HepG2 (cell line): ENCODE measurements around the gene ABHD12. TPM values are rescaled to one million over a fixed set of nuclear protein-coding genes. Genes with fewer than 3 reads are reported as not detected.
A peak's percentile ranks its signal among the peaks of the same experiment; 100 is the strongest.

ENCODE experiments used
- ATAC-seq: fragments of 200-7000 bp; cut with Tn5 transposase; 3 replicates; pipeline ENCODE4 v1.9.1; 2020; ENCODE audit warnings: mild to moderate bottlenecking, moderate library complexity
- BruUV-seq: library from RNA; stranded (reverse); fragments of 400-500 nt; replicated peaks from 2 replicates; lab custom pipeline; 2021; lab: Mats Ljungman, UMichigan
- CTCF ChIA-PET: fragments of 300-600 bp; formaldehyde crosslinking; extraction: SDS; loops from one replicate; lab custom pipeline; 2021; ENCODE audit warnings: low total read pairs, inconsistent platforms, low intra/inter-chr PET ratio; lab: Yijun Ruan, JAX
- POLR2A ChIA-PET: fragments of 350-600 bp; sonication (Branson Sonifier 250); formaldehyde crosslinking; loops from one replicate; lab custom pipeline; 2020; ENCODE audit warnings: antibody characterized with exemption, inconsistent platforms; lab: Yijun Ruan, JAX
- DNase-seq: peaks from one replicate; pipeline ENCODE4 v3.0.0-alpha.2; 2015; ENCODE audit warnings: low spot score
- FAIRE-seq: peaks from 3 replicates; lab custom pipeline; 2011; peaks lifted over from hg19 to GRCh38; lab: Jason Lieb, UNC
- H2AFZ ChIP-seq: one replicate; pipeline ENCODE4 v1.6.1; 2011; ENCODE audit warnings: low read length, inconsistent platforms
- H3K27ac ChIP-seq: fragments of 300-600 bp; 3 replicates; pipeline ENCODE4 v1.8.0; 2011; ENCODE audit warnings: mixed run types, mild to moderate bottlenecking, mixed read lengths, low read length, inconsistent platforms; ENCODE audit not compliant: insufficient read depth; ENCODE audit errors: extremely low read length
- H3K27me3 ChIP-seq, 2 experiments: fragments of 200-600 bp in 1 of 2; 2 replicates in 1 of 2; 3 replicates in 1 of 2; pipeline versions ENCODE4 v1.6.0 to v1.8.0; 2011; ENCODE audit warnings: low read length in 2 of 2, mild to moderate bottlenecking in 2 of 2, moderate library complexity in 2 of 2, inconsistent platforms in 1 of 2; ENCODE audit not compliant: insufficient read depth in 2 of 2, control insufficient read depth in 1 of 2
- H3K36me3 ChIP-seq, 2 experiments: fragments of 200-600 bp in 1 of 2; replicated peaks in 1 of 2; 2 replicates in 1 of 2; 3 replicates in 1 of 2; pipeline versions ENCODE4 v1.5.1 to v1.8.0; 2011; ENCODE audit warnings: low read length in 2 of 2, inconsistent platforms in 1 of 2; ENCODE audit not compliant: insufficient read depth in 2 of 2, control insufficient read depth in 1 of 2
- H3K4me1 ChIP-seq: 2 replicates; pipeline ENCODE4 v1.5.1; 2012; ENCODE audit warnings: low read length, inconsistent platforms; ENCODE audit not compliant: insufficient read depth
- H3K4me2 ChIP-seq: 2 replicates; pipeline ENCODE4 v1.6.0; 2011; ENCODE audit warnings: low read depth, low read length, inconsistent platforms
- H3K4me3 ChIP-seq, 3 experiments: fragments of 200-600 bp in 1 of 3; sonication (generic), shearing (Covaris generic) in 1 of 3; replicated peaks in 1 of 3; 2 replicates each; pipeline ENCODE4 v1.5.1; 2011 to 2016; ENCODE audit warnings: low read length in 3 of 3, inconsistent platforms in 2 of 3, low read depth in 2 of 3, mild to moderate bottlenecking in 2 of 3, control low read depth in 1 of 3, mixed read lengths in 1 of 3; ENCODE audit not compliant: insufficient read depth in 1 of 3
- H3K79me2 ChIP-seq: one replicate; pipeline ENCODE4 v1.6.1; 2011; ENCODE audit warnings: low read length, inconsistent platforms; ENCODE audit not compliant: insufficient read depth
- H3K9ac ChIP-seq: 2 replicates; pipeline ENCODE4 v1.6.0; 2011; ENCODE audit warnings: mild to moderate bottlenecking, low read depth, low read length, inconsistent platforms; ENCODE audit not compliant: insufficient read depth
- H3K9me3 ChIP-seq: 2 replicates; pipeline ENCODE4 v1.5.1; 2012; ENCODE audit warnings: mild to moderate bottlenecking, low read length
- H4K20me1 ChIP-seq: 2 replicates; pipeline ENCODE4 v1.6.0; 2011; ENCODE audit warnings: inconsistent platforms, mild to moderate bottlenecking, low read length, moderate library complexity; ENCODE audit not compliant: insufficient read depth
- BRCA1 ChIP-seq: sonication (generic); formaldehyde crosslinking; IDR thresholded peaks from 2 replicates; pipeline ENCODE4 v1.4.0; 2020; ENCODE audit warnings: missing genetic modification reagents
- DNMT1 ChIP-seq: sonication (generic); formaldehyde crosslinking; IDR thresholded peaks from 2 replicates; pipeline ENCODE4 v1.5.1; 2020; ENCODE audit warnings: mild to moderate bottlenecking, missing genetic modification reagents
- FOXM1 ChIP-seq: sonication (generic); formaldehyde crosslinking; IDR thresholded peaks from 2 replicates; pipeline ENCODE4 v1.5.0; 2020; ENCODE audit warnings: missing genetic modification reagents
- HIVEP1 ChIP-seq: sonication (generic); formaldehyde crosslinking; IDR thresholded peaks from 2 replicates; pipeline ENCODE4 v1.4.0; 2020; ENCODE audit warnings: mild to moderate bottlenecking, missing genetic modification reagents
- KDM6A ChIP-seq: IDR thresholded peaks from 2 replicates; pipeline ENCODE4 v1.6.1; 2016; ENCODE audit warnings: low read depth
- MATR3 ChIP-seq: sonication (generic); formaldehyde crosslinking; IDR thresholded peaks from 2 replicates; pipeline ENCODE4 v1.4.0; 2020; ENCODE audit warnings: missing genetic modification reagents
- SMARCE1 ChIP-seq: fragments of 450-650 bp; IDR thresholded peaks from 2 replicates; pipeline ENCODE4 v1.6.1; 2017; ENCODE audit warnings: borderline replicate concordance
- SRY ChIP-seq: sonication (generic); formaldehyde crosslinking; IDR thresholded peaks from 2 replicates; pipeline ENCODE4 v1.8.0; 2022; ENCODE audit warnings: mild to moderate bottlenecking, missing genetic modification reagents
- ZNF335 ChIP-seq: sonication (generic); formaldehyde crosslinking; IDR thresholded peaks from 2 replicates; pipeline ENCODE4 v1.4.0; 2020; ENCODE audit warnings: missing genetic modification reagents
- ZNF713 ChIP-seq: sonication (generic); formaldehyde crosslinking; IDR thresholded peaks from 2 replicates; pipeline ENCODE4 v1.4.0; 2020; ENCODE audit warnings: mild to moderate bottlenecking, missing genetic modification reagents
- ZNF720 ChIP-seq: sonication (generic); formaldehyde crosslinking; IDR thresholded peaks from 2 replicates; pipeline ENCODE4 v1.4.0; 2020; ENCODE audit warnings: missing genetic modification reagents
- ZNF883 ChIP-seq: sonication (generic); formaldehyde crosslinking; IDR thresholded peaks from 2 replicates; pipeline ENCODE4 v1.5.1; 2020; ENCODE audit warnings: mild to moderate bottlenecking, missing genetic modification reagents; ENCODE audit errors: not compliant biosample characterization
- WGBS: methylation state at CpG from one replicate; pipeline ENCODE4 v1.1.6; 2017; ENCODE audit warnings: low lambda C conversion rate; 5-methylcytosine and 5-hydroxymethylcytosine counted together
- in situ Hi-C: cut with HindIII; loops from 2 replicates; pipeline ENCODE4 v1.10.0; 2017; ENCODE audit warnings: low pct_unique_long_range_greater_than_20kb; ENCODE audit not compliant: extremely low pct_ligation_motif_present
- intact Hi-C: fragments of 100-400 bp; cut with micrococcal nuclease; formaldehyde crosslinking; loops from one replicate; pipeline ENCODE4 v1.10.0; 2022; ENCODE audit not compliant: unreplicated experiment
- polyA plus RNA-seq, 8 experiments: library from polyadenylated mRNA; depleted of rRNA in 3 of 8; stranded (reverse) in 7 of 8; unstranded in 1 of 8; fragments of >200 nt; fragmentation: Illumina TruSeq in 4 of 8; extraction: Trizol in 4 of 8; gene quantifications; 2 replicates each; pipeline versions ENCODE4 v1.2.1 to v1.2.3, GENCODE V29; 2011 to 2016; ENCODE audit warnings: low read depth in 4 of 8, missing spikeins in 1 of 8, mixed read lengths in 1 of 8; ENCODE audit not compliant: insufficient read depth in 1 of 8
- total RNA-seq, 5 experiments: library from RNA; depleted of rRNA; stranded (reverse); fragments of >200 nt; fragmentation: Illumina TruSeq; extraction: Trizol; gene quantifications; 2 replicates each; pipeline ENCODE4 v1.2.3, GENCODE V29; 2016; ENCODE audit warnings: low read depth in 1 of 5
- TF ChIP-seq, protein P1 (sequence below): sonication (generic); formaldehyde crosslinking; IDR thresholded peaks from 2 replicates; pipeline ENCODE4 v1.5.0; 2020; ENCODE audit warnings: mild to moderate bottlenecking, missing genetic modification reagents, borderline replicate concordance
- TF ChIP-seq, protein P2 (sequence below): sonication (generic); formaldehyde crosslinking; IDR thresholded peaks from 2 replicates; pipeline ENCODE4 v1.4.0; 2020; ENCODE audit warnings: mild to moderate bottlenecking, missing genetic modification reagents
- TF ChIP-seq, protein P3 (sequence below): sonication (generic); formaldehyde crosslinking; IDR thresholded peaks from 2 replicates; pipeline ENCODE4 v1.9.0; 2021; ENCODE audit warnings: missing genetic modification reagents, mild to moderate bottlenecking, borderline replicate concordance

The ABHD12 gene
- total and polyA plus RNA-seq, 2 of the 13 experiments (the other 11 are each of a cell fraction or from before 2014, with no cell fraction given): 23.5 to 72.1 TPM

DNA sequence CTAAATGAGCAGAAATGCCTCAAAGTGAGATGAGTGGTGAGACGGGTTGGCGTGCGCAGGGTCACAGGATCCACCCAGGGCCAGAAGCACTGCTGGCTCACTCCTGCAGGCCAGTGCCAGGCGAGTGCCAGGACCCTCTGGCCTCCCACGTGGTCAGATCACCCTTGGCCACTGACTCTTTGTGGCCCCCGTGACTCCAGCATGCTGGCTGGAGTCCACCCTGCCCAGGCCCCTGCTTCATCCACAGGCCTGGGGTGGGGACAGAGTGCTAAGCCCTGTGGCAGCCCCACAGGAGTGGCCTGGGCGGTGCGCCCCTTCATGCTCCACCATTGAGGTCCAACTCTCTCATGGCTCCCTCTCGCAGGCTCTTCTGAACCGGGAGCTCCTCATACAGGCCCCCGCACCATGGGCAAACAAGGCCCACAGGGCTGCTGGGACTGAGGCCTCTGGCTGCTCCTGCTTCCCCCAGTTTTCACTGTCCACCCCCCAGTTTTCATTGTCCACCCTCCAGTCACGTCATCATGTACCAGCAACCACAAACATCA lies 61.6 kb downstream of the ABHD12 start:
- in situ Hi-C loops: no loop called here
- no peak for FAIRE-seq
- ATAC-seq: peak; percentile 44
- WGBS: 96% methylated on average over 12 of the region's 12 CpGs
- H2AFZ ChIP-seq: no peak overlapping the region
- no peaks in the 10 kb centered on the region for H3K27me3 ChIP-seq
- no peak overlapping the region for H3K4me2 ChIP-seq
- H3K27ac ChIP-seq: no peak overlapping the region
- H3K36me3 ChIP-seq: peaks cover 0 to under 1% of the 10 kb centered on the region in 2 experiments; a peak in 2 of 5 replicates
- peaks cover 4% of the 10 kb centered on the region for H3K79me2 ChIP-seq
- no peak for DNase-seq
- H3K4me1 ChIP-seq: peaks cover 8% of the 10 kb centered on the region
- H3K4me3 ChIP-seq: no peak overlapping the region
- H3K9me3 ChIP-seq: no peaks in the 10 kb centered on the region
- ChIA-PET CTCF (no interaction called here), POLR2A (no interaction called here)
- no TSS peak for BruUV-seq
- no peaks in the 10 kb centered on the region for H4K20me1 ChIP-seq
- intact Hi-C loops: no loop called here
- H3K9ac ChIP-seq: no peak overlapping the region
- TF ChIP-seq ZNF883 (no peak), ZNF720 (CRISPR knock-in tag) (no peak), BRCA1 (CRISPR knock-in tag) (no peak), HIVEP1 (CRISPR knock-in tag) (0 out of 2 replicates have a peak, but pooled peaks have one; percentile 35), SMARCE1 (no peak), FOXM1 (CRISPR knock-in tag) (no peak), KDM6A (CRISPR knock-in tag) (no peak), MATR3 (CRISPR knock-in tag) (no peak), SRY (CRISPR knock-in tag) (no peak), ZNF335 (CRISPR knock-in tag) (no peak), ZNF713 (CRISPR knock-in tag) (no peak), DNMT1 (CRISPR knock-in tag) (0 out of 2 replicates have a peak, but pooled peaks have one; percentile 34)
- TF ChIP-seq, protein P1, sequence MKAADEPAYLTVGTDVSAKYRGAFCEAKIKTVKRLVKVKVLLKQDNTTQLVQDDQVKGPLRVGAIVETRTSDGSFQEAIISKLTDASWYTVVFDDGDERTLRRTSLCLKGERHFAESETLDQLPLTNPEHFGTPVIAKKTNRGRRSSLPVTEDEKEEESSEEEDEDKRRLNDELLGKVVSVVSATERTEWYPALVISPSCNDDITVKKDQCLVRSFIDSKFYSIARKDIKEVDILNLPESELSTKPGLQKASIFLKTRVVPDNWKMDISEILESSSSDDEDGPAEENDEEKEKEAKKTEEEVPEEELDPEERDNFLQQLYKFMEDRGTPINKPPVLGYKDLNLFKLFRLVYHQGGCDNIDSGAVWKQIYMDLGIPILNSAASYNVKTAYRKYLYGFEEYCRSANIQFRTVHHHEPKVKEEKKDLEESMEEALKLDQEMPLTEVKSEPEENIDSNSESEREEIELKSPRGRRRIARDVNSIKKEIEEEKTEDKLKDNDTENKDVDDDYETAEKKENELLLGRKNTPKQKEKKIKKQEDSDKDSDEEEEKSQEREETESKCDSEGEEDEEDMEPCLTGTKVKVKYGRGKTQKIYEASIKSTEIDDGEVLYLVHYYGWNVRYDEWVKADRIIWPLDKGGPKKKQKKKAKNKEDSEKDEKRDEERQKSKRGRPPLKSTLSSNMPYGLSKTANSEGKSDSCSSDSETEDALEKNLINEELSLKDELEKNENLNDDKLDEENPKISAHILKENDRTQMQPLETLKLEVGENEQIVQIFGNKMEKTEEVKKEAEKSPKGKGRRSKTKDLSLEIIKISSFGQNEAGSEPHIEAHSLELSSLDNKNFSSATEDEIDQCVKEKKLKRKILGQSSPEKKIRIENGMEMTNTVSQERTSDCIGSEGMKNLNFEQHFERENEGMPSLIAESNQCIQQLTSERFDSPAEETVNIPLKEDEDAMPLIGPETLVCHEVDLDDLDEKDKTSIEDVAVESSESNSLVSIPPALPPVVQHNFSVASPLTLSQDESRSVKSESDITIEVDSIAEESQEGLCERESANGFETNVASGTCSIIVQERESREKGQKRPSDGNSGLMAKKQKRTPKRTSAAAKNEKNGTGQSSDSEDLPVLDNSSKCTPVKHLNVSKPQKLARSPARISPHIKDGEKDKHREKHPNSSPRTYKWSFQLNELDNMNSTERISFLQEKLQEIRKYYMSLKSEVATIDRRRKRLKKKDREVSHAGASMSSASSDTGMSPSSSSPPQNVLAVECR (CRISPR knock-in tag): no peak
- TF ChIP-seq, protein P2, sequence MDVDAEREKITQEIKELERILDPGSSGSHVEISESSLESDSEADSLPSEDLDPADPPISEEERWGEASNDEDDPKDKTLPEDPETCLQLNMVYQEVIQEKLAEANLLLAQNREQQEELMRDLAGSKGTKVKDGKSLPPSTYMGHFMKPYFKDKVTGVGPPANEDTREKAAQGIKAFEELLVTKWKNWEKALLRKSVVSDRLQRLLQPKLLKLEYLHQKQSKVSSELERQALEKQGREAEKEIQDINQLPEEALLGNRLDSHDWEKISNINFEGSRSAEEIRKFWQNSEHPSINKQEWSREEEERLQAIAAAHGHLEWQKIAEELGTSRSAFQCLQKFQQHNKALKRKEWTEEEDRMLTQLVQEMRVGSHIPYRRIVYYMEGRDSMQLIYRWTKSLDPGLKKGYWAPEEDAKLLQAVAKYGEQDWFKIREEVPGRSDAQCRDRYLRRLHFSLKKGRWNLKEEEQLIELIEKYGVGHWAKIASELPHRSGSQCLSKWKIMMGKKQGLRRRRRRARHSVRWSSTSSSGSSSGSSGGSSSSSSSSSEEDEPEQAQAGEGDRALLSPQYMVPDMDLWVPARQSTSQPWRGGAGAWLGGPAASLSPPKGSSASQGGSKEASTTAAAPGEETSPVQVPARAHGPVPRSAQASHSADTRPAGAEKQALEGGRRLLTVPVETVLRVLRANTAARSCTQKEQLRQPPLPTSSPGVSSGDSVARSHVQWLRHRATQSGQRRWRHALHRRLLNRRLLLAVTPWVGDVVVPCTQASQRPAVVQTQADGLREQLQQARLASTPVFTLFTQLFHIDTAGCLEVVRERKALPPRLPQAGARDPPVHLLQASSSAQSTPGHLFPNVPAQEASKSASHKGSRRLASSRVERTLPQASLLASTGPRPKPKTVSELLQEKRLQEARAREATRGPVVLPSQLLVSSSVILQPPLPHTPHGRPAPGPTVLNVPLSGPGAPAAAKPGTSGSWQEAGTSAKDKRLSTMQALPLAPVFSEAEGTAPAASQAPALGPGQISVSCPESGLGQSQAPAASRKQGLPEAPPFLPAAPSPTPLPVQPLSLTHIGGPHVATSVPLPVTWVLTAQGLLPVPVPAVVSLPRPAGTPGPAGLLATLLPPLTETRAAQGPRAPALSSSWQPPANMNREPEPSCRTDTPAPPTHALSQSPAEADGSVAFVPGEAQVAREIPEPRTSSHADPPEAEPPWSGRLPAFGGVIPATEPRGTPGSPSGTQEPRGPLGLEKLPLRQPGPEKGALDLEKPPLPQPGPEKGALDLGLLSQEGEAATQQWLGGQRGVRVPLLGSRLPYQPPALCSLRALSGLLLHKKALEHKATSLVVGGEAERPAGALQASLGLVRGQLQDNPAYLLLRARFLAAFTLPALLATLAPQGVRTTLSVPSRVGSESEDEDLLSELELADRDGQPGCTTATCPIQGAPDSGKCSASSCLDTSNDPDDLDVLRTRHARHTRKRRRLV (CRISPR knock-in tag): no peak
- TF ChIP-seq, protein P3, sequence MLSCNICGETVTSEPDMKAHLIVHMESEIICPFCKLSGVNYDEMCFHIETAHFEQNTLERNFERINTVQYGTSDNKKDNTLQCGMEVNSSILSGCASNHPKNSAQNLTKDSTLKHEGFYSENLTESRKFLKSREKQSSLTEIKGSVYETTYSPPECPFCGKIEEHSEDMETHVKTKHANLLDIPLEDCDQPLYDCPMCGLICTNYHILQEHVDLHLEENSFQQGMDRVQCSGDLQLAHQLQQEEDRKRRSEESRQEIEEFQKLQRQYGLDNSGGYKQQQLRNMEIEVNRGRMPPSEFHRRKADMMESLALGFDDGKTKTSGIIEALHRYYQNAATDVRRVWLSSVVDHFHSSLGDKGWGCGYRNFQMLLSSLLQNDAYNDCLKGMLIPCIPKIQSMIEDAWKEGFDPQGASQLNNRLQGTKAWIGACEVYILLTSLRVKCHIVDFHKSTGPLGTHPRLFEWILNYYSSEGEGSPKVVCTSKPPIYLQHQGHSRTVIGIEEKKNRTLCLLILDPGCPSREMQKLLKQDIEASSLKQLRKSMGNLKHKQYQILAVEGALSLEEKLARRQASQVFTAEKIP (CRISPR knock-in tag): no peak
